Measurements from ENCODE around the gene GCNT1. TPM values are rescaled to one million over a fixed set of nuclear protein-coding genes. Genes with fewer than 3 reads are reported as not detected.
"Not testable (repeated sequence)": the region's sequence is repeated elsewhere in the genome, so short reads cannot be mapped to it uniquely, and the experiment has no call there.

GCNT1 gene
- polyA plus RNA-seq, 3 donors: 4.0 to 5.4 (median 4.8) TPM

DNA sequence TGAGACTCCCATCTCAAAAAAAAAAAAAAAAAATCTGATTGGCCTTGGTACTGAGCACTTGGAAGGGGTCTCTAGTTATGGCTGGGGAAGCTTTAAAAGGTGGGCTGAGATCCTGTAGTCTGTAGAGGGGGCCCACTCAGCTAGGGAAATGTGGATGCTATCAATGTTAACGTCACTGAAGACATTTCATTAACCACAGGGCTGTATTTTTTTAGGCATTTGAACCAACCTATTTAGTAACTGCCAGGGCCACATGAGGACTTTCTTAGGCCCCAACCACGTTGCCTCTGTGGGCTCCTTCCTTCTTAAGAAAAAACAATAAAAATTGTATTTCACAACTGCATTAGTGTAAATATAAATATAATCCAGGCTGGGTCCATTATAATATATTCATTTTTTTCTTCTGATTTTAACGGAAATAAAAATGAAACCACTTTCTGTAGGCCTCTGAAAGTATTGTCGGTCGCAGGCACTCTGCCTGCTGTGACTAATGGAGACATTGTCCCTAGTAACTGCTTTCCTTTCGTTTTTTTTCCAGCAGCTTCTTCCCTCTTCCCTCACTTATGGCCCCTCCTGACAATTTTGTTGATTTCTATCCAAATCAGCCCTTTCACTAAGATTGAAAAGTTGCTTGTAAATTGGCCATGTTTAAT, 71.6 kb downstream of the GCNT1 start:
- DNase-seq (ENCODE audit: low read depth in 3 of 3, low spot score in 2 of 3): no peak

DNA sequence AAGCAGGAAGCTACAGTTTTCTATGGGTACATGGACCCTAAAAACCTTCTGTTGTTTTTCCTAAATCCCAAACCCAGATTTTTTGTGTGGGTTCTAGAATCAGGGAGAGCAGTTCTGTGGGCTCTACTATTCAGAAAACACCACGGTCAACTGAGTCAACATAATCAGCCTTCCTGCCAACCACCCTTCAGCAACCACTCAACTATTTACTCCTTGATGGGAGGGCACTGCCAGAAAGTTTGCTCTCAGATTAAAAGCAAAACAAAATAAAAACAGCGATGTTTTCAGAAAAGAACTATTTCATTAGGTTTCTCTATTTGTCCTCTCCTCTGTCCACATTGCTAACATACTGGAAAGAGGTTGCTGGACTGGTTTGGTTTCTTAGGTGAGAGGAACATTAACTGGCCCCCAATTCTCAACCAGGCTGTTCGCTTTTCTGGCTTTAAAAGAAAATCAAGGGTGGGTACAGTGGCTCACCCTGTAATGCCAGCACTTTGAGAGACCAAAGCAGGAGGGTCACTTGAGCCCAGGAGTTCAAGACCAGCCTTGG, 72.3 kb downstream of the GCNT1 start:
- no peak for DNase-seq (ENCODE audit: low read depth in 3 of 3, low spot score in 2 of 3)

DNA sequence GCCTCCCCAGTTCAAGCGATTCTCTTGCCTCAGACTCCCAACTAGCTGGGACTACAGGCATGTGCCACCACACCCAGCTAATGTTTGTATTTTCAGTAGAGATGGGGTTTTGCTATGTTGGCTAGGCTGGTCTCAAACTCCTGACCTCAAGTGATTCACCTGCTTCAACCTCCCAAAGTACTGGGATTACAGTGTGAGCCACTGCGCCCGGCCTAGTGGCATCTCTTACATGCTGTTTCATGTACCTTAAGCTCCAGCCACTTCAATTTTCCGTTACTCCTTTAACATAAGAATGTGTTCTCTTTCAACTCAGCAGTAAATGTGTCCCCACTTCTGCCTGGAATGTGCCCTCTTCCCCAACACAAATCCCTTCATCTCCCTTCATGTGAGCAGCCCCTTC, 73.9 kb downstream of the GCNT1 start:
- not testable (repeated sequence) for DNase-seq (ENCODE audit: low read depth in 3 of 3, low spot score in 2 of 3)

DNA sequence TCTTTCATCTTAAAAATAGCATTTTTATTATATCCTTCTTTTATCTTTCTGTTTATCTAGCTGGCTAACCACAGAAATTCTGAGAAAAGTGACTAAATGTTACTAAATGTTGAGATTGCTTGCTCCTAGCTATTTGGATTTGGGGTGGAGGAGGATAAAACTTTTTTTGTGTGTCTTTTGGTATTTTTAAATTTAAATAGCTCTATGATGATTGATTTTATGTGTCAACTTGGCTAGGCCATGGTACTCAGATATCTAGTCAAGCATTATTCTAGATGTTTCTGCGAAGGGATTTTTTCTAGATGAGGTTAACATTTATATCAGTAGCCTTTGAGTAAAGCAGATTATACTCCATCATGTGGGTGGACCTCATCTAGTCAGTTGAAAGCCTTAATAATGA, 75.0 kb downstream of the GCNT1 start:
- DNase-seq (ENCODE audit: low read depth in 3 of 3, low spot score in 2 of 3): no peak

DNA sequence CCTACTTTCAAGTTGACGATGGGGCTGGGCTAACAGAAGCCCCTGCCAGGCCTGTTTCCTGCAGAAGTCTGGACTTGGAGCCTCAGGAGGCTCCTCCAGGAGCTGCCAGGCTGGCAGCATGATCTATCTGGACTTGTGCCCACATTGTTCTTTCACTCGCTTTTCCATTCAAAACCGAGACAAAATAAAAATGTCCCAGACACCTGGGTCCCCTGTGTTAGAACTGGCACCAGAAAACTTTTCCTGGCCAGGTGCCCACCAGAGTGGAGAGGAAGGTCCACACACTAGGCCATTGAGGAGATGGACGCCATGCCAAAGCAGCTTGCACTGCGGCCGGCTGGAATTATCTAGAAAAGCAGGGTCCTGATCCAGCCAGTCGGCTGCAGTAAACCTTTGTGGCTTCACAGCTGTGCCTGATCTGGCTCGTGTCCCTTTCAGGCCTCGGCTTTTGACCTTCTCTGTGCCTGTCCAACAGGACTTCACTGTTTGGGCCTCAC, 78.2 kb downstream of the GCNT1 start:
- DNase-seq (ENCODE audit: low read depth in 3 of 3, low spot score in 2 of 3): no peak

DNA sequence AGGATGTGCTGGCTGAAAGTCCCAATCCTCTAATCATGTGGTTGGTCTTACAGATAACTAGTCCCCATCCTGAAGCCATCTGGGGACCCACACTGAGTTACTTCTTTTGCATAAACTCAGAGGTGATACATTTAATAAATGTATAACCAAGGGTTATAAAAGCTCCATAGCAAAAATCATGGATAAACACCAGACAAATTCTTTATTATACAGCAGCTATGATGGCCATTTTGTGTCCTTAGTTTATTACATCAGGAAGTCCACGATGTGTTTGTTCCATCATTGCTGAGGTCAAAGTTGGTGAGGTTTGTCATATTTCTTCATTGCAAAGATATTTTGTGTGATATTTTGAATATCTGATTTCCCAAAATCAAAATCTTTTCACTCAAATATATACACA, 80.2 kb downstream of the GCNT1 start:
- no peak for DNase-seq (ENCODE audit: low read depth in 3 of 3, low spot score in 2 of 3)

DNA sequence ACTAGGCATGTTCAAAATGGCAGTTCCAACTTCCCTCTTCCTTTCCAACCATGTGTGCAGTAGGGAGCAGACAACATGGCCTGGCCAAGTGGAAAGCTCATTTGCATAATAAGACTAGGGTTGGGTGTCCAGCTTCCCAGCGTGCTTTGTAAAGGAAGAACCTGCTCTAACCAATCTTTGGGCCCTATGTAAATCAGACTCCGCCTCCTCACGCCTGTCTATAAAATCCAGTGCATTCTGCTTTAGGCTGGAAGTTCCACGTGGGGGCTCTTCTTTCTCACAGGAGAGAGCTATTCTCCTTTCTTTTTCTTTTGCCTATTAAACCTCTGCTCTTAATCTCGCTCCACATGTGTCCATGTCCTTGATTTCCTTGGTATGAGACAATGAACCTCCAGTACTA, 83.4 kb downstream of the GCNT1 start:
- DNase-seq (ENCODE audit: low read depth in 3 of 3, low spot score in 2 of 3): no peak

DNA sequence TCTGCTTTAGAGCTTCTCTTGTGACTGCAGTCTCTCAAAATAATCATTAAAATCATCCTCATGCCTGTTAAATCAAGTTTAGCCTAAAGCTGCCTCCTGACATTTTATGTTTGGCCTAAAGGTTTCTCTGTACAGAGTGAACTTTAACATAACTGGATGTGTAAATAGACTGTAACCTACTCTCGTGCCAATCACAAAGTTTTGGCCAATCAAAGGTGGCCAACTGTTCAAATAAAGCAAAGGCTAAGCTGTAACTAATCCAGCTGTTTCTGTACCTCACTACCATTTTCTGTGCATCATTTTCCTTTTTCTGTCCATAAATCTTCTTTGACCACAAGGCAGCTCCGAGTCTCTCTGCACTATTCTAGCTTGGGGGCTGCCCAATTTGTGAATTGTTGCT, 86.2 kb downstream of the GCNT1 start:
- no peak for DNase-seq (ENCODE audit: low read depth in 3 of 3, low spot score in 2 of 3)

DNA sequence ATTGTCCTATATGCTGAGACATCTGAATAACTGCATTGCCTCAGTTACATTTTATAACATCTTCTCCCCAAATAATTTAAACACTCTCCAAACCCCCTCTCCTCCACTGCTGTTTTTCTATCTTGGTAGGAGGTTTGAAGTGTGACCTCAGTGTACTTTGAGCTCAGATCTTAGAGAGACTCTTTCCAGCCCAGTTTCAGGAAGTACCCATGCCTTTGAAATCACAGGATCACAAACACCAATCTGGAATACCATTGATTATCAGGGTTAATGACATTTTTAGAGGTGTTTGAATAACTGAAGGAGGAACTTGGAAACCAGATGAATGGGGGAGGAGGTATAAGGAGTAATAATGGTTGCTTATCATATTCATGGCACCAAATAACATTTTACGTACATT, 93.2 kb downstream of the GCNT1 start:
- no peak for DNase-seq (ENCODE audit: low read depth in 3 of 3, low spot score in 2 of 3)

DNA sequence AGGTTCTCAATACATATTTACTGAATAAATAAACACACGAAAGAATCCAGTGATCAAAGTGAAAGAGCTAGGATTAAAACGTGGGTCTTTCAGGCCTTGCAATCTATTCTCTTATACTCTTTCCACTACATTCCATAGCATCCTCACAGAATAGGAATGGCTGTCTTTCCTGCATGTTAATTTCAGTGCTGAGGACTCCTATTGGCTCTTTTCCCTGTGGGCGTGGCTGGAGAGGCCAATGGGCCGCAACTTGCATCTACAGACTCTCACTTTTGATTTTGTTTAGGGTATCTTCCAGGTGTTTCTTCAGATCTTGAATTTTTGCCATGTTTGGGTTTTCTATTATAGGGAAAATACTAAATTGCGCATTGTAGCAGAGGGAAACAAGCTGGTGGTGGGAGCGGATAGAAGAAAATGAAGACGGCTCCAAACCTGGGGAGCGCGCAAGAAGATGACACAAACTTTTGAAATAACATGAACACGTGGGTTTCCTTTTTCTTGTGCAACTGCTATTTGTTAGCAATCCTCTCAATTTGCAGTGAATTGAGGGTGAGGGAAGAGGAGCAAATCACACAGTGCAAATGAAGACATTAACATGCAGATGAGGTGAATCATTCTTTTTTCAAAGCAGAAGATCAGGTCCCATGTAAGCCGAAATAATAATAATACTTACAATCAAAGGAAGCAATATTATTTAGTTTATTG, 93.9 kb downstream of the GCNT1 start:
- no peak for DNase-seq (ENCODE audit: low read depth in 3 of 3, low spot score in 2 of 3)

DNA sequence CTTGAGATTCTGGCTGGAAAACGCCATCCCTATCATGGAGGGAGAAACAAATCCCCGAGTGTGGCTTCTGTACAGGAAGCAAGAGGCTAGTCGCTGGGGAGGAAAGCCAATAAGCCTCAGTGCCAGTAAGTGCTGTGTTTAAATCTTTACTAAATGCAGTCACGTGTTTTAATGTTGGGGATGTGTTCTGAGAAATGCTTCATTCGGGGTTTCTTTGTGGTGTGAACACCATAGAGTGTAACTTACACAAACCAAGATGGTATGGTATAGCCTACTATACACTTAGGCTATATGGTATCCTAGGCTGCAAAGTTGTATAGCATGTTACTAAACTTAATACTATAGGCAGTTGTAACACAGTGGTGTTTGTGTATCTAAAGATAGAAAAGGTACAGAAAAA, 94.7 kb downstream of the GCNT1 start:
- no peak for DNase-seq (ENCODE audit: low read depth in 3 of 3, low spot score in 2 of 3)

Other genes with a start within 250 kb of the GCNT1 start
- gene RFK, start 64.8 kb upstream of the GCNT1 start, polyA plus RNA-seq (ENCODE audit: insufficient read length in 3 of 3): 10 to 100 TPM; 26.1 to 34.7 (median 29.1) TPM

Data from right renal cortex interstitium (tissue), 3 donors.